ENCODE measurements around the gene WDR88.

DNA sequence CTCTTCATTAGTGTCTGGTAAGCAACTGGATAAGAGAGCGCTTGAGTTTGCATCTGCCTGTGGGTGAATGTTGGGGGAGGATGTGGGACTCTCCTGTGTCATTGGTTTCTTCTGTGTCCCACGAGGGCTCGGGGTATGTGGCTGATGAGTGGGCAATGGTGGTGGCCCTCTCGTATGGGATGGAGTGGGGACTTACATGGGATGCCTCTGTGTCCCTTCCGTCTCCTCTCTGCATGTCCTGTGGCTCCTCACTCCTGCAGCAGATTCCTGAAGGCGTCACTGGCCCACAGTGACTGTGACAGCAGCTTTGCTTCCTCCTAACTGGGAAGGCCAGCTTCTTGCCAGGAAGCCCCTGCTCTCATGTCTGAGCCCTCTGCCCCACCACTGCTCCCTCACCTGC, 59.6 kb downstream of the WDR88 start:
- TF ChIP-seq, protein P1, sequence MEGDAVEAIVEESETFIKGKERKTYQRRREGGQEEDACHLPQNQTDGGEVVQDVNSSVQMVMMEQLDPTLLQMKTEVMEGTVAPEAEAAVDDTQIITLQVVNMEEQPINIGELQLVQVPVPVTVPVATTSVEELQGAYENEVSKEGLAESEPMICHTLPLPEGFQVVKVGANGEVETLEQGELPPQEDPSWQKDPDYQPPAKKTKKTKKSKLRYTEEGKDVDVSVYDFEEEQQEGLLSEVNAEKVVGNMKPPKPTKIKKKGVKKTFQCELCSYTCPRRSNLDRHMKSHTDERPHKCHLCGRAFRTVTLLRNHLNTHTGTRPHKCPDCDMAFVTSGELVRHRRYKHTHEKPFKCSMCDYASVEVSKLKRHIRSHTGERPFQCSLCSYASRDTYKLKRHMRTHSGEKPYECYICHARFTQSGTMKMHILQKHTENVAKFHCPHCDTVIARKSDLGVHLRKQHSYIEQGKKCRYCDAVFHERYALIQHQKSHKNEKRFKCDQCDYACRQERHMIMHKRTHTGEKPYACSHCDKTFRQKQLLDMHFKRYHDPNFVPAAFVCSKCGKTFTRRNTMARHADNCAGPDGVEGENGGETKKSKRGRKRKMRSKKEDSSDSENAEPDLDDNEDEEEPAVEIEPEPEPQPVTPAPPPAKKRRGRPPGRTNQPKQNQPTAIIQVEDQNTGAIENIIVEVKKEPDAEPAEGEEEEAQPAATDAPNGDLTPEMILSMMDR (IDR thresholded peaks at IDR 0.05): no peak
- TF ChIP-seq POLR2A (IDR thresholded peaks at IDR 0.05): no peak
